B cell (primary cell): ENCODE measurements around the gene SERTAD2. TPM values are rescaled to one million over a fixed set of nuclear protein-coding genes. Genes with fewer than 3 reads are reported as not detected.
A peak's percentile ranks its signal among the peaks of the same experiment; 100 is the strongest.

ENCODE experiments used
- ATAC-seq: fragments of 200-7000 bp; cut with Tn5 transposase; one replicate; pipeline ENCODE4 v1.10.0; 2021; ENCODE audit warnings: low read depth, mild to moderate bottlenecking, moderate number of reproducible peaks, moderate library complexity
- CTCF ChIA-PET: fragments of 350-600 bp; sonication (Branson Sonifier 250); formaldehyde crosslinking; loops from one replicate; lab custom pipeline; 2021; ENCODE audit warnings: antibody characterized with exemption, inconsistent platforms; lab: Charles Lee
- POLR2A ChIA-PET: fragments of 350-600 bp; sonication (Branson Sonifier 250); formaldehyde crosslinking; loops from one replicate; lab custom pipeline; 2021; ENCODE audit warnings: antibody characterized with exemption; lab: Charles Lee
- DNase-seq: peaks from one replicate; pipeline ENCODE4 v3.0.0; 2013
- H2AFZ ChIP-seq: 2 replicates; pipeline ENCODE4 v1.6.1; 2012; ENCODE audit warnings: mild to moderate bottlenecking, low read depth, low read length; ENCODE audit not compliant: insufficient read depth, poor library complexity, severe bottlenecking
- H3K27ac ChIP-seq, 2 donors: 1 replicate in 1 of 2; 2 replicates in 1 of 2; pipeline ENCODE4 v1.5.1; 2012 to 2013; ENCODE audit warnings: low read length in 2 of 2, mild to moderate bottlenecking in 2 of 2, moderate library complexity in 1 of 2
- H3K27me3 ChIP-seq, 4 experiments: fragments of 200-600 bp in 1 of 4; sonication (generic) in 1 of 4; replicated peaks in 1 of 4; 1 replicate in 2 of 4; 2 replicates in 2 of 4; pipeline versions ENCODE4 v1.6.1 to v1.7.0; 2013 to 2016; ENCODE audit warnings: low read length in 3 of 4, mild to moderate bottlenecking in 2 of 4, mixed read lengths in 1 of 4, moderate library complexity in 1 of 4; ENCODE audit not compliant: insufficient read depth in 4 of 4, control insufficient read depth in 3 of 4; ENCODE audit errors: control extremely low read depth in 1 of 4
- H3K36me3 ChIP-seq, 2 experiments: replicated peaks in 1 of 2; 1 replicate in 1 of 2; 2 replicates in 1 of 2; pipeline versions ENCODE4 v1.6.1 to v1.7.1; 2013; ENCODE audit warnings: low read length in 1 of 2; ENCODE audit not compliant: insufficient read depth in 2 of 2, control insufficient read depth in 1 of 2; ENCODE audit errors: control extremely low read depth in 1 of 2, extremely low read depth in 1 of 2
- H3K4me1 ChIP-seq, 2 donors: fragments of 200-600 bp in 1 of 2; sonication (generic) in 1 of 2; 1 replicate in 1 of 2; 2 replicates in 1 of 2; pipeline versions ENCODE4 v1.5.1 to v1.6.1; 2013 to 2017; ENCODE audit warnings: low read length in 2 of 2; ENCODE audit not compliant: control insufficient read depth in 2 of 2, insufficient read depth in 2 of 2
- H3K4me2 ChIP-seq: replicated peaks from 2 replicates; pipeline ENCODE3; 2012; ENCODE audit warnings: mild to moderate bottlenecking, low read depth, low read length; ENCODE audit not compliant: poor library complexity, severe bottlenecking
- H3K4me3 ChIP-seq, 5 experiments: fragments of 200-600 bp in 1 of 5; sonication (generic) in 1 of 5; 1 replicate in 3 of 5; 2 replicates in 2 of 5; pipeline versions ENCODE4 v1.5.1 to v1.7.0; 2011 to 2016; ENCODE audit warnings: low read length in 4 of 5, mild to moderate bottlenecking in 4 of 5, low read depth in 2 of 5, control low read depth in 1 of 5, moderate library complexity in 1 of 5; ENCODE audit not compliant: insufficient read depth in 1 of 5; ENCODE audit errors: control extremely low read depth in 1 of 5, extremely low read depth in 1 of 5
- H3K79me2 ChIP-seq: fragments of 200-600 bp; sonication (generic); one replicate; pipeline ENCODE4 v1.6.0; 2016; ENCODE audit warnings: low read length; ENCODE audit not compliant: control insufficient read depth, insufficient read depth
- H3K9ac ChIP-seq: fragments of 200-600 bp; sonication (generic); 2 replicates; pipeline ENCODE4 v1.6.1; 2017; ENCODE audit warnings: mild to moderate bottlenecking, low read length, moderate library complexity
- H3K9me3 ChIP-seq, 3 donors: one replicate each; pipeline versions ENCODE4 v1.6.1 to v1.7.1; 2013; ENCODE audit warnings: low read length in 2 of 3; ENCODE audit not compliant: control insufficient read depth in 2 of 3, insufficient read depth in 1 of 3; ENCODE audit errors: control extremely low read depth in 1 of 3
- H4K20me1 ChIP-seq: 2 replicates; pipeline ENCODE4 v1.6.0; 2012; ENCODE audit warnings: mild to moderate bottlenecking, low read length; ENCODE audit not compliant: insufficient read depth, control insufficient read depth, poor library complexity, severe bottlenecking
- H3K27ac Mint-ChIP-seq: one replicate; pipeline ENCODE4 v1.8.0; 2021; ENCODE audit warnings: mixed read lengths
- H3K27me3 Mint-ChIP-seq: one replicate; pipeline ENCODE4 v1.8.0; 2021; ENCODE audit warnings: mixed read lengths
- H3K4me1 Mint-ChIP-seq: one replicate; pipeline ENCODE4 v1.8.0; 2021; ENCODE audit warnings: mixed read lengths
- H3K4me3 Mint-ChIP-seq: one replicate; pipeline ENCODE4 v1.8.0; 2021; ENCODE audit warnings: mixed read lengths
- H3K9me3 Mint-ChIP-seq: one replicate; pipeline ENCODE4 v1.8.0; 2022; ENCODE audit warnings: mixed read lengths; ENCODE audit not compliant: insufficient read depth
- EZH2 ChIP-seq: IDR thresholded peaks from 2 replicates; pipeline ENCODE4 v1.6.1; 2012; ENCODE audit warnings: borderline replicate concordance, low read depth, mild to moderate bottlenecking, moderate library complexity, low read length; ENCODE audit not compliant: insufficient read depth, poor library complexity, severe bottlenecking
- WGBS: methylation state at CpG from one replicate; pipeline ENCODE4 v1.1.5; 2013; ENCODE audit warnings: missing lambda C conversion rate; ENCODE audit not compliant: insufficient coverage; 5-methylcytosine and 5-hydroxymethylcytosine counted together
- intact Hi-C: fragments of 100-400 bp; cut with micrococcal nuclease; formaldehyde crosslinking; loops from one replicate; pipeline ENCODE4 v1.10.0; 2022
- polyA plus RNA-seq: library from polyadenylated mRNA; depleted of rRNA; stranded (reverse); fragments of >200 nt; gene quantifications from 2 replicates; pipeline ENCODE4 v1.2.3, GENCODE V29; 2012
- total RNA-seq, 2 donors: library from RNA; stranded (reverse); fragments of 120-200 nt in 1 of 2; gene quantifications; 1 replicate in 1 of 2; 2 replicates in 1 of 2; pipeline versions ENCODE4 v1.2.3 to v1.2.4, GENCODE V29; 2013 to 2022
- TF ChIP-seq, protein P1 (sequence below): fragments of 200-600 bp; IDR thresholded peaks from one replicate; pipeline ENCODE4 v1.8.0; 2022; ENCODE audit warnings: antibody characterized with exemption, mild to moderate bottlenecking

The SERTAD2 gene
- total and polyA plus RNA-seq, 2 donors (not counting 1 experiment from before 2014, with no cell fraction given): 49.5 to 66.8 TPM

DNA sequence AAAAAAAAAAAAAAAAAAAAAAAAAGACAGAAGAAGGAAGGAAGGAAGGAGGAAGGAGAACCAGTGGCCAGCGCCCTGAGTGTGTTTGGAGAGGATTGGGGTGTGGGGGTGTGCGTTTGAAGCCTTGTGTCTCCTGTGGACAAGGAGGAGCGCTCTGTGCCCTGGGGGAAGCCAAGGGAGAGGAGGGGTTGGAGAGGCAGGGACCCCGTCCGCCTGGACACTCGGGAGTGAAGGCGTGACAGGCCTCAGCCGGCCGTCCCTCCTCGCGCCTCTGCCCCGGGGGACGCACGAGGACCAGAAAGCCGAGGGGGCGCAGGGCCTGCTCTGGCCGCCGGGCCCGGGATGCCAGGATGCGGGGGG, 44.9 kb downstream of the SERTAD2 start:
- H3K4me2 ChIP-seq: peak overlapping the region; percentile 91
- peak overlapping the region; percentile 21 to 43 for H3K27ac ChIP-seq
- peaks cover 22 to 34% of the 10 kb centered on the region in 2 donors for H3K4me1 ChIP-seq
- H3K79me2 ChIP-seq: no peaks in the 10 kb centered on the region
- ChIA-PET CTCF (interaction anchor here (1.1 to 5.9 kb wide), 14 partner anchors 8 to 264 kb away, joined by 3 to 70 read pairs (median 6); partner anchors contain the start of gene SERTAD2), POLR2A (interaction anchor here (0.8 to 1.0 kb wide), 2 partner anchors 34 to 36 kb away, joined by 3 to 4 read pairs; no protein-coding TSS in a partner anchor)
- H3K36me3 ChIP-seq: no peaks in the 10 kb centered on the region
- DNase-seq (no peak), ATAC-seq (no peak)
- Mint-ChIP-seq H3K27me3 (no peaks in the 10 kb centered on the region), H3K27ac (peak overlapping the region; percentile 76), H3K4me3 (peak overlapping the region; percentile 77), H3K4me1 (peaks cover 29% of the 10 kb centered on the region), H3K9me3 (no peaks in the 10 kb centered on the region)
- intact Hi-C loops: loop anchor here (1.0 kb wide), 3 partner anchors 34 to 222 kb away; no protein-coding TSS in a partner anchor
- H3K4me3 ChIP-seq: peak overlapping the region in 4 of 5 experiments; percentile 49 to 77 (median 70)
- no peaks in the 10 kb centered on the region for H3K27me3 ChIP-seq
- peaks cover 0 to 3% (median 0%) of the 10 kb centered on the region in 3 donors for H3K9me3 ChIP-seq
- no peak for TF ChIP-seq EZH2
- TF ChIP-seq, protein P1, sequence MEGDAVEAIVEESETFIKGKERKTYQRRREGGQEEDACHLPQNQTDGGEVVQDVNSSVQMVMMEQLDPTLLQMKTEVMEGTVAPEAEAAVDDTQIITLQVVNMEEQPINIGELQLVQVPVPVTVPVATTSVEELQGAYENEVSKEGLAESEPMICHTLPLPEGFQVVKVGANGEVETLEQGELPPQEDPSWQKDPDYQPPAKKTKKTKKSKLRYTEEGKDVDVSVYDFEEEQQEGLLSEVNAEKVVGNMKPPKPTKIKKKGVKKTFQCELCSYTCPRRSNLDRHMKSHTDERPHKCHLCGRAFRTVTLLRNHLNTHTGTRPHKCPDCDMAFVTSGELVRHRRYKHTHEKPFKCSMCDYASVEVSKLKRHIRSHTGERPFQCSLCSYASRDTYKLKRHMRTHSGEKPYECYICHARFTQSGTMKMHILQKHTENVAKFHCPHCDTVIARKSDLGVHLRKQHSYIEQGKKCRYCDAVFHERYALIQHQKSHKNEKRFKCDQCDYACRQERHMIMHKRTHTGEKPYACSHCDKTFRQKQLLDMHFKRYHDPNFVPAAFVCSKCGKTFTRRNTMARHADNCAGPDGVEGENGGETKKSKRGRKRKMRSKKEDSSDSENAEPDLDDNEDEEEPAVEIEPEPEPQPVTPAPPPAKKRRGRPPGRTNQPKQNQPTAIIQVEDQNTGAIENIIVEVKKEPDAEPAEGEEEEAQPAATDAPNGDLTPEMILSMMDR: no peak
- no peaks in the 10 kb centered on the region for H4K20me1 ChIP-seq
- H3K9ac ChIP-seq: peak overlapping the region; percentile 90
- peak overlapping the region; percentile 86 for H2AFZ ChIP-seq
- 7% methylated on average over 20 of the region's 20 CpGs for WGBS
